ENCODE measurements around the gene ARPC1B.
A peak's percentile ranks its signal among the peaks of the same experiment; 100 is the strongest.
"Not testable (repeated sequence)": the region's sequence is repeated elsewhere in the genome, so short reads cannot be mapped to it uniquely, and the experiment has no call there.

The ARPC1B gene

DNA sequence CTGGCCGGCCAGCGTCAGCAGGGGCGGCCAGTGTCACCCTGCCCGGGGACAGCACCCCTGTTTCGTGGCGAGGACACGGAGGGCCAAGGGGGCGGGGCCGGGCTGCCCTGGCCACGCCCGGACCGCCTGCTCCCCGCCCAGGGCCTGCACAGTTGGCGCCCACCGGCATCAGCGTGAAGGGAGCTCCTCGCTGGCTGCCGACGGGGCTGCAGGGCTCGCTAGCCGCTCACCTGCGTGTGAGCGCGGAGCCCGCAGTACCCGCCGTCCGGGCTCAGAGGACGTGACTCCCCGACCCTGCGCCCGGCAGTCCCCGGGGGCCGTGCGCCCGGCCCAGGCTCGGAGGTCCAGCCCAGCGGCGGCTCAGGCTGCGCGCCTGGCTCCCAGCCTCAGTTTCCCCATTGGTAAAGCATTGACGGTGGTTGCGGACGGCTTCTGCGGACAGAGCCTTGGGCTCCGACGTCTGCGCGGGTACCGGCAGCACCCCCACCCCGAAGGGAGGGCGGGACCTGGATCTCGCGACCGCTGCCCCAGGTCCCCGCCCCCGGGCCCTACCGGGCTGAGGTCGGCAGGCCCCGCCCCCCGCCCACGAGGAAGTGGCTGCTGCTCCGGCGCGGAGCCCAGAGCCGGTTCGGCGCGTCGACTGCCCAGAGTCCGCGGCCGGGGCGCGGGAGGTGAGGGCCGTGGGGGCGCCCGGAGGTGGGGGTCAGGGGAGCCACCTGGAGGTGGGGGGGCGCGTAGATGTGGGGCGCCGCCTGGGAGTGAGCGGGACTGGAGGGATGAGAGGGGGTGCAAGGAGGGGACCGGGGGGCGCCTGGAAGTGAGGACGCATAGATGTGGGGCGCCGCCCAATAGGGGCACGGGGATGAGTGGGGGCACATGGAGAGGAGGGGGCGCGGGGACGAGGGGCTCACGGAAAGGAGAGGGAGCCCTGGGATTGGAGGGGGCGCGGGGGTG is at the start of gene ARPC1B:
ARPC1B (plus strand) TSS at position 620 of the 954 bp plus-strand sequence. CDS start 10,985 bp downstream, outside the sequence.
- DNase-seq, result peak; percentile 87 to 91

GRCh38 chr7:99325001-99325493 is 49.5 kb upstream of the ARPC1B start:
- DNase-seq, result no peak

GRCh38 chr7:99325592-99326407 is 48.7 kb upstream of the ARPC1B start, which contains the start of gene ARPC1A:
TSS of gene ARPC1A (plus strand) at chr7:99325898. CDS start at chr7:99333354, 7,456 bp downstream.
- DNase-seq, result peak; percentile 94 to 96

DNA sequence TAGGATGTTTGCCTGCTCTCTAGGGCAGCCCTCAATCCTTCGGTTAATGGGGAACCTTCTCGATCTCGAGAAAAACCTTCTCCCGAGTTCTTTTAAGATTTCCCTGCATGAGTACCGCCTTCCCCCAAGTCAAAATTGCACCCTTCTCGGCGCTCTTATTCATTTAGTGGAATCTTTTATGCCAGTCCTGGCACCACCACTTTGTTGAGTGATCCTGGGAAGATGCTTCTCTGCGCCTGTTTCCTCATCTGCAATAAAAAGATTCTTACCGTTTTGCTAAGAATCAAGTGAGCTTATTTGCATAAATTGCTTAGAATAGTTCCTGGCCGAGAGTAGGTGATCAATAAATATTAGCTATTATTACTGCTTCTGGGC is 48.1 kb upstream of the ARPC1B start:
- DNase-seq, result no peak

DNA sequence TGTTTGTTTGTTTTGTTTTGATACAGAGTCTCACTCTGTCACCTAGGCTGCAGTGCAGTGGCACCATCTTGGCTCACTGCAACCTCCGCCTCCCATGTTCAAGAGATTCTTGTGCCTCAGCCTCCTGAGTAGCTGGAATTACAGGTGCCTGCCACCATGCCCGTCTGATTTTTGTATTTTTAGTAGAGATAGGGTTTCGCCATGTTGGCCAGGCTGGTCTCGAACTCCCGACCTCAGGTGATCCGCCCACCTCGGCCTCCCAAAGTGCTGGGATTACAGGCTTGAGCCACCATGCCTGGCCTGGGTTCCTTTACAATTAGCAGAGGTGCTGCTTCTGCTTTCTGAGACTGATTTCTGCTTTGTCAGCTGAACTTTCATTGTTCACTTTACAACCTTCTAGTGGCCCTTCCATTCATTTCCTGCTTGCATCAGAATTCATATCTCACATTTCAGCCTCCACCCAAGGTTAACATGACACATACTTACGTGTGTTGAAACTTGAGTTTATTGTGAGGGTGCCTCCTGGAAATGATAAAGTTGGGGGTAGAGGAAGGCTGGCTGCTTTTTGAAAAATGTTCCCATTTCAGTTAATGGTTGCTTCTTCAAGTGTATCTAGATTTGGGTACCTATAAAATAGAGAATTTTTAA is 44.1 kb upstream of the ARPC1B start:
- peak; percentile 45 to 53 for DNase-seq

DNA sequence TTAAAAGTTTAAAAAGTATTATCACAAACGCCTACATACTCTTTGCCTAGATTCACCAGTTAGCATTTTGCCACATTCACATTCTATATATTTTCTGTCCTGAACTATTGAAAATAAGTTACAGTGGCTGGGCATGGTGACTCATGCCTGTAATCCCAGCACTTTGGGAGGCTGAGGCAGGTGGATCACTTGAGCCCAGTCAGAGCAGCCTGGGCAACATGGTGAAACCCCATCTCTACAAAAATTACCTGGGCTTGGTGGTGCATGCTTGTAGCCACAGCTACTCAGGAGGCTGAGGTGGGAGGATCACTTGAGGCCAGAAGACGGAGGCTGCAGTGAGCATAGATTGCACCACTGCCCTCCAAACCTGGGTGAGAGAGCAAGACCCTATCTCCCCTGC is 43.5 kb upstream of the ARPC1B start:
- peak in 1 of 2 experiments; percentile 41 for DNase-seq

- no peak for DNase-seq
Measured at GRCh38 chr7:99339595-99339994, 34.9 kb upstream of the ARPC1B start.

GRCh38 chr7:99340659-99341058 is 33.9 kb upstream of the ARPC1B start:
- DNase-seq, result no peak

GRCh38 chr7:99344061-99344647 is 30.4 kb upstream of the ARPC1B start:
- DNase-seq, result no peak

DNA sequence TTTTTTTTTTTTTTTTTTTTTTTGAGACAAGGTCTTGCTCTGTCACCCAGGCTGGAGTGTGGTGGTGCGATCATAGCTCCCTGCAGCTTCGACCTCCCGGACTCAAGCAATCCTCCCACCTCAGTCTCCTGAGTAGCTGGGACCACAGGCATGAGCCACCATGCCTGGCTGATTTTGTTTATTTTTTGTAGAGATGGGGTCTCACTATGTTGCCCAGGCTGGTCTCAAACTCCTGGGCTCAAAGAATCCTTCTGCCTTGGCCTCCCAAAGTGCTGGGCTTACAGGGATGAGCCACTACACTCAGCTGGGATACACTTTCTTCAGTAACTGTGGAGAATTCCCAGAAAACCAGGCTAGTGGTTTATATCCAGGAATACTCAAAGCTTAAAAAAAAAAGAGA is 23.9 kb upstream of the ARPC1B start:
- not testable (repeated sequence) for DNase-seq

- no peak for DNase-seq
Measured at GRCh38 chr7:99352247-99352646, 22.3 kb upstream of the ARPC1B start.

- no peak for DNase-seq
Measured at GRCh38 chr7:99355098-99355497, 19.4 kb upstream of the ARPC1B start.

DNA sequence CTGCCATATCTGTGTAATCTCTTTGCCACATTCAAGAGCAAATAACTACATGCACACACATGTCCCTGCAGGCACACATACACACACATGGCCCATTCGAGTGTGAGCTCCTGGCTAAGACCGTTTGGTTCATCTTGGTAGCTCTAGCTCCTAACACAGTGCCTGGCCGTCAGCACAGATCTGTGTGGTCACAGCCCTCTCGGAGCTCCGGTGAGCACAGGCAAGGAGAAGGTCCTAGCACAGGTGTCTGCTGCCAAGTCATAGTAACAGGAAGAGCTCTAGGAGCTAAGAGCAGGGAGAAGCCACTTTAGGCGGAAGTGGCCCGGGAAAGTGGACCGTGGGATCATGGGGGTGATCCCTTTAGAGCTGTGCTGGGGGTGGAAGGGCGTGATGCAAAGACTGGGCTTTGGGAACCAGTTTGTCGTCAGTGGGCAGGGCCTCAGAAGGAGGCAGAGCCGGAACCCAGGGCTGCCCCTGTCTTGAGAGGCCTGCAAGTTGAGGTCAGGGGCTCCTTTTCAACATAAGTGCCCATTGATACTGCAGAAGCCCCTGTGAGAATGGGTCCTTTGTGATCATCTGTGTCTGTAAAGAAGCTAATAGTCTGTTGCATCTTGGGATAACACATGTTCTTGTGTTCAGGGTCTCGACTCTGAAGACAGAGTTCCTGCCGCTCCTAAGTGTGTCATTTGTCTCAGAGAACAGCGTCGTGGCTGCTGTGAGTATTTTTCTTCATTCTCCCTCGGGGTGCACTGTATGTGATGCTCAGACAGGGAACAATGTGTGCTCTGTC is 16.6 kb upstream of the ARPC1B start:
- DNase-seq, result no peak

GRCh38 chr7:99358521-99358920 is 16.0 kb upstream of the ARPC1B start:
- not testable (repeated sequence) for DNase-seq

DNA sequence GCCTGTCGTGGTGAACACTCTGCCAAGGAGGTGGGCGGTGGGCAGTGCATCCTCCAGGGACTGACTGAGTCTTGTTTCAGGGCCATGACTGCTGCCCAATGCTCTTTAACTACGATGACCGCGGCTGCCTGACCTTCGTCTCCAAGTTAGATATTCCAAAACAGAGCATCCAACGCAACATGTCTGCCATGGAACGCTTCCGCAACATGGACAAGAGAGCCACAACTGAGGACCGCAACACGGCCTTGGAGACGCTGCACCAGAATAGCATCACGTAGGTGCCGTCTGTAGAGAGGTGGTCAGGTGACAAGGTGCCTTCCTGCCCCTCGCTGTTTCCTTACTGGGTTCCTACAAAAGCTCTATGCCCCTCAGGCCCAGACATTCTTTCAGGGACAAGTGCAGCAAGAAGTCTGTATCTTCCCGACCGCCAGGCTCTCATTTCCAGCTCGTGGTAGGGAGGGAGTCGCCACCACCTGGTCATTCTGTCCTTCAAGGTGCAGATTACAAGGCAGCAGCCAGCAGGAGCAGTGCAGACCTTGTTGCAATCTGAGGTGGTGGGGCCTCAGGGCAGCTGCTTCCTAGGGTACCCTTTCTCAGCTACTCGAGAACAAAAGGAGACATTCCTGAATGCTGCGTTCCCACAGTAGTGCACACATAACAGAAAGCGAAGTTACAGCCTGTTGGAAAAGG is 14.9 kb upstream of the ARPC1B start:
- DNase-seq, result no peak

GRCh38 chr7:99362801-99363200 is 11.7 kb upstream of the ARPC1B start:
- no peak for DNase-seq

GRCh38 chr7:99363286-99363685 is 11.2 kb upstream of the ARPC1B start:
- DNase-seq, result no peak

GRCh38 chr7:99365318-99366141 is 9.0 kb upstream of the ARPC1B start:
- DNase-seq, result peak; percentile 62 to 67

DNA sequence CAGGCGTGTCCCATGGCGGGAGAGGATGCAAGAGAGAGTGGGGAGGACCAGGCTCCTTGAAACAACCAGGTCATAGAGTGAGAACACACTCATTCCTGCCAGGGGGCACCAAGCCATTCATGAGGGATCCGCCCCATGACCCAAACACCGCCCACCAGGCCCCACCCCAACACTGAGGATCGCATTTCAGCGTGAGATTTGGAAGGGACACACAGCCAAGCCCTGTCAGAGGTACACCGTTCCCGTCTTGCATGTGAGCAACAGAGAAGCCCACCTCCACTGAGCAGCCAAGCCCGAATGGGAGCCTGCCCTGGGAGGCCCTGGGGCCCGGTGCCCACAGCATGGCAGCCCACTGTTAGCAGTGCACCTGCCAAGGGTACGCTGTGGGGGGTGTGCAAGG is 7.9 kb upstream of the ARPC1B start:
- no peak for DNase-seq

Data from activated T-cell treated with anti-CD3 and anti-CD28 coated beads, Interleukin-2, amount 50 U/mL, for 48 hours (primary cell).